HG02571 (cell line): Measurements from ENCODE around the gene MIER1.

Experiments used
- ATAC-seq: cut with Tn5 transposase; IDR thresholded peaks from one replicate; pipeline ENCODE4 v1.9.1; 2021; ENCODE audit warnings: mild to moderate bottlenecking, moderate library complexity; ENCODE audit not compliant: unreplicated experiment

MIER1 gene

GRCh38 chr1:66996018-66996682 lies 71.4 kb downstream of the MIER1 start:
- no peak for ATAC-seq

DNA sequence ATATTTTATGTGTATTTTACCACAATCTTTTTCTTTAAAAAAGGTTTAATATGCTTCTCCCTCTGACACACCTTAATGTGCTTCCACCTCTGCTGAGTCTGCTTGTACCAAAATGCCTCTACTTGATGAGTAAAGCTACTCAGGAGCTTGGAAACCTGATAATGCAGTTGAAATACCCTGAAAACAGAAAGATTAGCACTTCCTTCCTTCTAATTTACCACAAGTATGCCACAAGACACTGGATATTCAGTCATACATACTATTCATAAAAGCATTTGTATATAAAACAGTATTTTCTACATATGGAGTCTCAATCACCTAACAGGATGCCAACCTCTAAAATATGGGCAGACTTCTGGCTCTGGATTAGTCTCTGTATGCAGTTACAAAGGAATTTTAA lies 74.2 kb downstream of the MIER1 start:
- no peak for ATAC-seq

DNA sequence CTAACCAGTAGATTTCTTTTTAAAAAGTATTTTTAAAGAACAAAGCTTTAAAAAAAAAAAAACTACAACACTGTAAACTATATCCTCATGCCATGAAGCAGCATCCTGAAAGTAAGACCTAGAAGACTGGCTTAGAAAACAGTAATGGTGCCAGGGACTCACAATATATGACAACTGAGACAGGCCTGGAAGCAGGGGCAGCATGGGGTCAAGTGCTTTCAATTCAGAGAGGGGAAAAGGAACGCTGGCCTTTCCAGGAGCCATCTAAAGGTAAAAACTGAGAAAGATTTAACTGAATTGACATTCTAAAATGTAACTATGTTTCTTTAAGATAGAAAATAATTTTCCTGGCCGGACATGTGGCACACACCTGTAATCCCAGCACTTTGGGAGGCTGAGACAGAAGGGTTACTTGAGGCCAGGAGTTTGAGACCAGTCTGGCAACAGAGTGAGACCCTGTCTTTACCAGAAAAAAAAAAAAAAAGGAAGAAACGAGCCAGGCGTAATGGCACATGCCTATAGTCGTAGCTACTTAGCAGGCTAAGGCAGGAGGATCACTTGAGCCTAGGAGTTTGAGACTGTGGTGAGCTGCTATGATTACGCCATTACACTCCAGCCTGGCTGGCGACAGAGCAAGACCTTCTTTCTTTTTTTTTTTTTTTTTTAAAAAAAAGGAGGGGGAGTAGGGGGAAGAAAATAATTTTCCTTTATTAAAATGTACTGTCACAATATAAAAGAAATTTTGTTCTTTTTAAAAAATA lies 75.0 kb downstream of the MIER1 start:
- ATAC-seq = no peak

GRCh38 chr1:67001682-67002425 lies 77.1 kb downstream of the MIER1 start:
- no peak for ATAC-seq

DNA sequence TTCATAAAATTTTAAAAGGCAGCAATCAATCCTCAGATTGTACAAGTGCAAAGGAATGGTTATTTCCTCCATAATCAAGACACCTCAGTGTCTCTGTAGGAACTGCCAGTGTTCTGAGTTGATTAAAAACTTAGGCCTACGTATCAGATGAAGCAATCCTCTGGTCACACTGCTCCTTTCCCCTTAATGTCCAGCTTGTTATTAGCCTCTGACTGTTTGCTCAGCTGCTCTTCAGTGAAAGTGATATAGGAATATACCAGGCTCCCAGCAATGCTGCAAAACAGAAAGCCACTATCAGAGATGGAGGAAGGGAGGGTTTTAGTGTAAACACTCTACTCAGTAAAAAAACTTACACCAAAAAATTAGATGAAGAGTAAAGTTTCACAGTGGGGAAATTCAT lies 79.4 kb downstream of the MIER1 start:
- ATAC-seq = no peak

DNA sequence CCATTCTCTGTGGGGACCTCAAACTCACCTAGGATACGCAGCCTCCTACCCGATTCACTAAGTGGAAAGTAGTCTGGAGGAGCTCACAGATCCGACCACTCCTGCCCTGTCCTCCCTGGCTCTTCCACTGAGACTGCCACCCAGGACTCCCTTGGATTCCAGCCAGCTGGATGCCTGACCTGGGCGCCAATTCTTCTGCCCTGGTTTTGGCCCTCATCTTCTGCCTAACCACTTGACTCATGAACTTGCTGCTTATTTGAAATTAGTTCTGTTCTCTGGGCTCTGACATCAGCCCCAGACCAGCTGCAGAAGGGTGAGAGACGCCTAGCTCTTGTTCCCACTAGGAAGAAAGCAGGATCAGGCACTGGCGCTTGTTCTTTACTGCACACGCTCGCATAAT lies 80.3 kb downstream of the MIER1 start:
- ATAC-seq = no peak

- no peak for ATAC-seq
Observed at GRCh38 chr1:67009792-67010191, 85.0 kb downstream of the MIER1 start.

DNA sequence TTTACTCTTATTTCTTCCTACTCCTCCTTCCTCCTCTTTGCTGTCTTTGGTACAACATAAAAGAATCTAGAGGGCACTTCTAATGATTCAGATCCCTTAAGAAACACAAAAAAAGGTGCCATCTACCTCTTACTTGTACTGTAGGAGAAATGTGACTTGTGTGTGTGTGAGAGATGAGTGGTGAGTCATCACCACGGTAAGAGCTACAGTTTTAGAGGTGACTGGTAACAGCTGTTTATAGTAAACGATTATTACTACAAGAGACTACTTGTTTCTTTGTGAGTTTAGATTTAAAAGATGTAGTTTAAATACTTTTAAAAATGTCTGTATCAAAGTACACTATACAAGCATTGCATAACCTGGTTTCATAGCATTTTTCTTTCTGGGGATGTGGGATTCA lies 88.8 kb downstream of the MIER1 start:
- ATAC-seq = no peak

DNA sequence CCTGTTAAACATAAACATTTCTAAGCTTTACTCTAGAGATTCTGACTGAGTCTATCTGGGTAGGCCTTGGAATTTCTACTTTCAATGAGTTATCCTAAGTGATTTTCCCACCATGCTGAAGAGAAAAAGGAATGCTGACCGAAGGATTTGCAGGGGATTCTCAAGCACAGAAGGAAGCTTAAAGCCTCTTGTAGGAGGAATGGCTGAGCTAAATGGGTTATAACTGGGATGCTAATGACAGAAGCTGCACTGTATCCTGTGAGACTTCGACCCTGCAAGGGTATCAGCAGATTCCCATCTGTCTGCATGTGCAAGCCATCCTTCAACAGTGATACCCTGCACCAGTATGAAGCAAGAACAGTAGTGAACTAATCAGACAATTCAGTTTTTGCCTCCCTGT lies 93.8 kb downstream of the MIER1 start:
- ATAC-seq = no peak

DNA sequence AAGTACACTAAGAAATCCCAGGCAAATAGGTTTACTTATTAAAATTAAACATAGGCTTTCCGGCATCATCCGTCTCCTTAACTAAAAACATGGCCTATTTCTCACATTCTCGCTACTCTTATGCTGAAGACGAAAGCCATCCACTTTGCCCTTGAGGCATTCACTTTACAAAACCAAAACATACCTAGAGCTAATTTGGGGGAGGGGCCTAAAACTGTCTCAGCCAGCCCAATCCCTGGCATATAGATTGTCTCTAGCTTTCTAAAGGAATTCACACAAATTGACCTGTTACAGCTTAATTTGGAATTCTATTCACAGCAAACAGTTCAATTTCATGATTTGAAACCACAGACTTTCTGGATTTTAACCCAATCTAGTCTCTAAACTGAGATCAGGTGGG lies 94.3 kb downstream of the MIER1 start:
- ATAC-seq = no peak

DNA sequence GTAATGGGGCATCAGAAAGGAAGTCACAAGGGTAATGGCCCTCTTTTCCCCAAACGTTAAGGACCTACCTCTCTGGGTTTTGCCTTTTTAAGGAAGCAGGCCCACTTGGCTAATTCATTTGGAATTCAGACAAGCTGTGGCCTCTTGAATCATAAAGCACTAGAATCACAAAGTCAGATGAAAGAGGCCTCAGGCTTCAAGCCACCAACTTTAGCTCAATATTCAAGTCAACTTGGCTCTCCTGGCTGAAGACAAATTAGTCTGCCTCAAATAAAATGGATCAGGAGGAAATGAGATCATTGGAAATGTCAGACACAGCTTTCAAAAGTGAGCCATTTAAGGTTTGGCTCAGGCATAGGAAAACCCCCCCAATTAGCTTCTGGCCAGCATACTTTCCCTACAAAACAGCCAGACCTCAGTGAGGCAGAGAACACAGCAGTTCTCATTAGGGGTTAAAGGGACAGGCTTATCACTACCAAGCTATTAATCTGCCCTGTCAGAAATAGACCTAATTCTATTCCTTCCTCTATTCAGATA lies 94.9 kb downstream of the MIER1 start:
- ATAC-seq = no peak

DNA sequence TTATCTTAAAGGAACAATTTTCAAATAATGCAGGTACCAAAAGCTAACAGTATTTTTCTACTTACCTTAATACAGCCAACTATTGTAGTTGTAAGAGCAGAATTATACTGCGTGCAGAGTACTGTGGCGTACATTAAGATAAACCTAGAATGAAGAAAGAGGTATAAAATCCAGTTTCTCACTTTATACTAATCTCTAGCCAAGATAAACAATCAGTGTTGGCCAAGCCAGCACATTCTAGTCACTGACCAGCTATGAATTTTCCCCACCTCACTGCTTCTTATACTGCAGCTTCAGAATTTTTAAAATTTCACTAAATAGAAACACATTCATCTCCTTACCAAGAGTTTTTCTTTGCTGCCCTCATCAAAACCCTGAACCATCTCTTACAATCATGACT lies 95.5 kb downstream of the MIER1 start:
- ATAC-seq = no peak

DNA sequence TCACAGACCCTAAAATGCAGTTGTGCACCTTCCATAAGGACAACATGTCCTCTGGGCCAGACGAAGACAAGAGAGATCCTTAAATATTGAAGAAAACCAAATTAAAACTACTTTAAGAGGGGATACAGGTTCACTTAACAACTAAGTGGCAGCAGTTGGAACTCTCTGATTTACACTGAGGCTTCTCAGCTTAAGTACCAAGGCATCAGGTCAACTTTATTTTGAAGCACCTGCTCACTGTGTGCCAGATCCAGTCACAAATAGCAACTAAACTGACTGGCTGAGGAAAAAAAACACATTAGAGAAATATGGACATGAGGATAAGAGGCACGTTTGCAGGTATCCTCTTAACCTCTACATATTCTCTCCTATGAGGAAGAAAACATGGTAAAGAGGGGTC lies 96.0 kb downstream of the MIER1 start:
- ATAC-seq = no peak

- no peak for ATAC-seq
Observed at GRCh38 chr1:67029472-67029871, 104.7 kb downstream of the MIER1 start.

DNA sequence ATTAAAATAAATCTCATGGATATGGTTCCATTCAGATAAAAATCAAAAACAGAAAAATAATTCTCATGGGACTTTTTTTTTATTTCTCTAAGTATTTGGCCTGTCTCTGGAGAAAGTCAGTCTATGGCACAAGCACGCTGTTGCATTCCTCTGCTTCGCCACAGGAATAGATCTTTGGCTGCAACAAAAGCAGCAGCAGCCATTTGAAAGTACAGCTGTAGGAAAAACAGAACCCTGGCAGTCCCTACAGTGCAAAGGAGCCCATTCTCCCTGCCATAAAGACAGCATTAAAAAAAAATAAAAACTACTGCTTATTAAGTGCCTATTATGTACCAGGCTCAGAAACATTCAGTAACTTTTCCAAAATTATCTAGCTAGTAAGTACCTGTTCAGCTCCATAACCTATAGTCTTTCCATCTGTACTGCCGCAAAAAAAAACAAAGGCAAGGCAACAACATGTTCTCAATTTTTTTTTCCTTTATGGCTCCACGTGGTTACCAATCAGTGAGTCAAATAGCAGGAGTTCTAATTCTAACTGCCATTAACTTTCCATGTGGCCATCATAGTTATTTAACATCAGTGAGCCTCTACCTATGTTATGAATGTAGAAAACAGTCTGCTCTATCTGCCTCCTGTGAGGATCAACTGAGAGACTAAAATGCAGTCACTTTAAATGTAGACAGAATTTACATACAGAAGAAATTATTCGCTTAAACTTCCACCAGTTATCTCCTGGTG lies 106.5 kb downstream of the MIER1 start:
- no peak for ATAC-seq

DNA sequence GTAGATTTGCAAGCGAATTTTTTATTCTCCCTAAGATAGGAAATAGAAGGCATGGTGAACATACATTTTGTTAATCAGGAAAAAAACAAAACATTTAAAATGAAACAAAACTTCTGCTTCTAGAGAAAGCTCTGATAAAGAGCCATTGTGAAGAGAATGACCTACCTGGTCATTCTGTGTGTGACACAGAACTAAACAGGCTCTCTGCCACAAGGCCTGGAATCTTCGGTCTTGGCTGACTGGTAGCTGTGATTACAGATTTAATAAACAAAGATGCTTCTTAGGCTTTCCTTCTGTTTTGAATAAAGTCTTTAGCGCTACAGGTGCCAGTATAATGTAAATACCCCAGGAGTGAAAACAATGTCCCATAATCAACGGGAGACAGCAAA lies 107.1 kb downstream of the MIER1 start:
- ATAC-seq = no peak
